ENCODE data around the gene TGFBR2.

- no peak for TF ChIP-seq EZH2 (IDR thresholded peaks at IDR 0.05; ENCODE audit: insufficient read depth, poor library complexity, severe bottlenecking)
- no peak for TF ChIP-seq EZH2phosphoT487 (IDR thresholded peaks at IDR 0.05; ENCODE audit: insufficient read depth, low read depth)
These were observed 27.9 kb upstream of the TGFBR2 start for GRCh38 chr3:30578479-30578878.
